ENCODE measurements around the gene CRYGS.
"Not testable (repeated sequence)": the region's sequence is repeated elsewhere in the genome, so short reads cannot be mapped to it uniquely, and the experiment has no call there.

The CRYGS gene

GRCh38 chr3:186552408-186553031 lies 8.3 kb upstream of the CRYGS start:
- no peak for DNase-seq (ENCODE audit: low read depth)

- no peak for DNase-seq (ENCODE audit: low read depth)
Measured at GRCh38 chr3:186551387-186551786, 7.2 kb upstream of the CRYGS start.

GRCh38 chr3:186549497-186549896 lies 5.3 kb upstream of the CRYGS start:
- no peak for DNase-seq (ENCODE audit: low read depth)

DNA sequence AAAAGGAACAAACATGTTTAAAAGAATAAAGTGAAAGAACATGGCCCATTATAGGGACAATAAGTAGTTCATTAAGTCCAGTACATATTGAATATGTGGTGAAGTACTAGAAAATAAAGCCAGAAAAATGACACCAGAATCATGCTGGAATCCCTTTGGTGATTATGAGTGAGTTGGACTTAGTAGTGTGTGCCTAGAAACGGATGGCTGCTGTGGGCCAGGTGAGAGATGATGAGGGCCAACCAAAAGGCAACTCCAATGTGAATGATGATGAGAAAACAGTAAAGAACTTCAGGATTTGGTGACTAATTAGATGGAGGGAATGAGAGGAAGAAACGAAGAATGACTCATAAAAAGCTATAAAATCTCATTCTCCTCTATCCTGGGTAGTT lies 3.3 kb downstream of the CRYGS start:
- no peak for DNase-seq (ENCODE audit: low read depth)

DNA sequence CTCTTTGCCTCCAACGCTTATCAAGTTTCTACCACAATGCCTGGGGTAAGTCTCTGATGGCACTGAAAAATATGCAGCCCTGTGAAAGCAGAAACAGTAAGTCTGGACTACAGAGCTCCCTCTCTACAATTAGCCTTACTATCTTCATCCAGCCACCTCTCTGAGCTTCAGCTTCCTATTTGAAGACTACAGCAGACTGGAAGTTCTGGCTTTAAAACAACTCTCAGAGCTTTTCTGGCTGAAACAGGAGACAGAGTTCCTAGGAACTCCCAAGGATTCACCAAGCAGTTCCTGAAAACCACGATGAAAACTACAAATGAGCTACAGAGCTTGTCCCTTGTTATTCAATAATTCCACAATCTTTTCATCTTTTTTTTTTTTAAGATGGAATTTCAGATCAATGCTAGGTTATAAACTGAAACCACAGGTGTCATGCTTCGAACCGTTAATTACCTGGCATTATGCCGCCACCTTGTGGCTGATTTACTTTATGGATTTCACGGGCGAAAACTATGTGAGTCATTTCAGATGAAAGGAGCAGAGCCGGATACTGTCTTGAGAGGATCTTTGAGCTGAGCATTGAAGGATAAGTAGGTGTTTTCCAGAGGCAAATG lies 3.9 kb downstream of the CRYGS start:
- DNase-seq (ENCODE audit: low read depth) = peak; percentile 24

GRCh38 chr3:186538779-186539178 lies 5.4 kb downstream of the CRYGS start:
- DNase-seq (ENCODE audit: low read depth) = no peak

- DNase-seq (ENCODE audit: low read depth) = no peak
Measured at GRCh38 chr3:186536883-186537844, 7.0 kb downstream of the CRYGS start.

DNA sequence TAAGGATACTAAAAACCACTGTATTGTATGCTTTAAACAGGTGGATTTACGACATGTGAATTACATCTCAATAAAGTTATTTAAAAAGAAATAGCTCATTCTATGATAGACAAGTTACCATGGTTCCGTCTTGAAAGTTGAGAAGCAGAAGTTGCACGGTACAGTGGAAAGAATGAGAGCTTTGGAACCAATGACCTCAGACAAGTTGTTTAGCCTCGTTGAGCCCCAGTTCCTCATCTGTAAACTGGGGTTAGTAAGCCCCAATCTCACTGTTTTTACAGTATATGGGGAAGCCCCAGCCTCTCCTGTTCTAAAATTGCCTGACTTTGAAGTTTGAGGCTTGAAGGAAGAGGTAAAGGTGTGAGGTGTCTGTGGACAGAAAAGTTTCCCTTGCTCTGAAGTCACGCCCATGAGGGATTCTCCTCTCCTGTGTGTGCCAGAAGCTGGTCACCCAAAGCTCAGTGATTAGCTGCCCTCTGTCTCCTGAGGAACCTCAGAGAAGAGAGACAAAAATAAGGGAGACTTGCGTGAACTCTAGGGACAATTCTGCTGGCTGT lies 10.0 kb downstream of the CRYGS start:
- DNase-seq (ENCODE audit: low read depth) = no peak

GRCh38 chr3:186532598-186533072 lies 11.5 kb downstream of the CRYGS start:
- no peak for DNase-seq (ENCODE audit: low read depth)

DNA sequence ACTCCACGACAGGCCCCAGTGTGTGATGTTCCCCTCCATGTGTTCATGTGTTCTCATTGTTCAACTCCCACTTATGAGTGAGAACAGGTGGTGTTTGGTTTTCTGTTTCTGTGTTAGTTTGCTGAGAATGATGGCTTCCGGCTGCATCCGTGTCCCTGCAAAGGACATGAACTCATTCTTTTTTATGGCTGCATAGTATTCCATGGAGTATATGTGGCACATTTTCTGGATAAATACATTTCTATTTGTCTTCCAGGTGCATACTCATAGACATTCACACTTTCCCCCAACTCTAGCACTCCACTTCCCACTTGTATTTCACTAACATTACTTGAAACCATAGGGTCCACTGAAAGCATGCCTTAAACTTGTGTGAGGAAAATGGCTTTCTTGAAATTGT lies 12.5 kb downstream of the CRYGS start:
- DNase-seq (ENCODE audit: low read depth) = not testable (repeated sequence)

GRCh38 chr3:186530415-186530814 lies 13.8 kb downstream of the CRYGS start:
- DNase-seq (ENCODE audit: low read depth) = no peak

- no peak for DNase-seq (ENCODE audit: low read depth)
Measured at GRCh38 chr3:186529201-186529999, 14.8 kb downstream of the CRYGS start.

- DNase-seq (ENCODE audit: low read depth) = no peak
Measured at GRCh38 chr3:186526256-186526606, 17.9 kb downstream of the CRYGS start.

DNA sequence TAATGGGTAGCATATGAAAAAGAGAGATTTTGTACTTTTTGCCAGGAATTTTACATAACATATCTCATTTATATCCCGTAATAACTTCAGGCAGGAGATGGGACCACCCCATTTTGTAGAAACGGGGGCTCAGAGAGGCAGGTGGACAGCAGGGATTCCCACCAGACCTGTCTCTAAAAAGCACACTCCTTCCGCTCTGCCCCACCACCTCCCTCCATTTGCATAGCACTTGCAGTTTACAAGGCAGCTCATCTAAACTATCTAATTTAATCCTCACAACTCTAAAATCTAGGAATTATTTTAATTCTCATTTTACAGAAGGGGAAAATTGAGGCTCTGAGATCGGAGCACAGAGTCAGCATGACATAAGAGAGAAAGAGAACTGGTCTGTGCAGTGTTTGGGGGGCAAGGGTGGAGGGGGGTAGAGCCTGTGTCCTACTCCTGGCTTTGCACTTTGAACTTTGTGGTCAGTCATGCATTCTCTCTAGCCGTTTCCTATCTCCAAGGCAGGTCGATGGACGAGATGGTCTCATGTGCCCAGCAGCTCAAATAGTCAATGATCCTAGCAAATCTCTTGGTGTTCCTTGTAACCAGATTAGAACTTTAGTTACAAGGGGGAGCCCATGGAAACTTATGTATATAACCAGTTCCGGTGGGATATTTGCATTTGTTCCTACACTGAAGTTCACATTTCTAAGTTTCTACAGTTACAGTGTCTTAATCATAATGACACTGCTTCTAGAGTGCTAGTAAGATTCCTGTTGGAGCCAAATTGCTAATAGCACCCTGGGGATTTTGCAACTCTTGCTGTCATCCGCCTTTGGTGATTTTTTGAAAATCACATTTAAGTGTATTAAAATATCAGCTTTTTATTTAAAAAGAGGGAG lies 18.6 kb downstream of the CRYGS start:
- DNase-seq (ENCODE audit: low read depth) = no peak

DNA sequence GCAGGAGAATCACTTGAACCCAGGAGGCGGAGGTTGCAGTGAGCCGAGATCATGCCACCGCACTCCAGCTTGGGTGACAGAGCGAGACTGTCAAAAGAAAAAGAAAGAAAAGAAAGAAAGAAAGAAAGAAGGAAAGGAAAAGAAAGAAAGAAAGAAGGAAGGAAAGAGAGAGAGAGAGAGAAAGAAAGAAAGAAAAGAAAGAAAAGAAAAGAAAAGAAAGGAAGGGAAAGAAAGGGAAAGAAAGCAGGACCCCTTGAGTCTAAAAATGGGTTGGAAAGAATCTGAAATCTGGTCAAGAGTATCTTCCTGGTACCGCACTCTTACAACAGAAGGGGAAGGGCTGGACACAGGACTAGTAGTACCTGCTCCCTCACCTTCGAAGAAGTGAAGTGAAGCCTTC lies 19.6 kb downstream of the CRYGS start:
- no peak for DNase-seq (ENCODE audit: low read depth)

DNA sequence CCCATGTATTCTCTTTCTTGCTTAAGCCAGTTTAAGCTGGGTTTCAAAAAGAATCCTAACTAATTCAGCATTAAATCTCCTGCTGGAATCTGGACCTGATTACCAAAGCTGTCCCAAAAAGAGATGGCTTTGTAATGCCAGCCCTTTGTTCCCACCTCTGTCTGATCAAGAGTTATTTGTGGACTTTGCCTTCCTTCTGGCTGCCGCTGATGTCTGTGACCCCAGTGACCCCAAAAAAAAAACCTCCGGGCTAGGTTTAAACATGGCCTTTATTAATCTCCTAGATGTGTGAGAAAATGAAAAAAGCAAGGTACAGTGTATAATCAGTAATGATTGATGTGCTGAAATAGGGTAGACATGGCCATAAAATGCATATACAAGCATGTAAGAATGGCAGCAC lies 20.7 kb downstream of the CRYGS start:
- no peak for DNase-seq (ENCODE audit: low read depth)

- DNase-seq (ENCODE audit: low read depth) = no peak
Measured at GRCh38 chr3:186523022-186523421, 21.2 kb downstream of the CRYGS start.

DNA sequence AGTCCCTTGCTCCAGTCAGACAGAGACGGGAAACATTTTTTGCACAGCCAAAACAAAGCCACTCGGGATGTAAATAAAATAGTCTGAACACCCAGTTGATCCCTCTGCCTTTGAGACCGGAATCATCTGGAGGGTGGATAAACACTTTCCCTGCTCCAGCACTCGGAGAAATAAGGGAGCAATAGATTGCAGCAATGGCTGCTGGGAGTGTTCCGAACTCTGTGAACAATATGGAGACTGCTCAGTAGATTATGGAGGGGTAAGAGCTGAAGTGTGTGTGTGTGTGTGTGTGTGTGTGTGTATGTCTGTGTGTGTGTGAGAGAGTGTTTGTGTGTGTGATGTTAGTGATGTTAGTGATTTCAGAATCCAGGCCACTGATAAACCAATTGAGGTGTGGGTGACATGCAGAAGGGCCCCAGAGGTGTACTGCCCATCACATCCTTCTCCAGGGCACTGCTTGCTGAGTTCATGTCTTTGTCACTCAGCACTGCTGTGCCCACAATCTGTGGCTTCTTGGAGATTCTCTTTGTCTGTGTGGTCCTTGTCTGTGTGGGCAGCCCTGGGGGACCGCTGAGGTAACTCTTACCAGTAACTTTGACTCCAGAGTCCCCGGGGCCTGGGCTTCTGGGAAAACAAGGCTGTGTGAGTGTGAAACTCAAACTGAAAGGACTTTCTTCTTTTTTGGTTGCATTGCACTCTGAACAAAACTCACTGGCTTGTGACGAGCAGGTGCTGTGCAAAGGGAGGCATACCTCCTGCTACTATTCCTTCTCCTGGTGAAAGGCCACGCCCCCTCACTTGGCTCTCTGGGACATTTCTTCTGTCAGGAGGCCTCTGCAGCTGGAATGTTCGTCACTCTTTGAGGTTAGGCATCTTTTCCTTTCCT lies 23.0 kb downstream of the CRYGS start:
- DNase-seq (ENCODE audit: low read depth) = no peak

- no peak for DNase-seq (ENCODE audit: low read depth)
Measured at GRCh38 chr3:186520431-186520830, 23.7 kb downstream of the CRYGS start.
